Endothelial cell of umbilical vein (primary cell): ENCODE data around the gene HIF1AN. TPM values are rescaled to one million over a fixed set of nuclear protein-coding genes. Genes with fewer than 3 reads are reported as not detected.

Experiments used
- BruUV-seq: library from RNA; stranded (reverse); fragments of 400-500 nt; replicated peaks from 2 replicates; lab custom pipeline; 2021; lab: Mats Ljungman, UMichigan
- CTCF ChIA-PET: fragments of 300-600, 350-600 bp; sonication (Branson Sonifier 250); formaldehyde crosslinking; loops from one replicate; lab custom pipeline; 2021; ENCODE audit warnings: antibody characterized with exemption, inconsistent platforms; lab: Charles Lee
- POLR2A ChIA-PET: fragments of 300-600, 350-600 bp; sonication (Branson Sonifier 250); formaldehyde crosslinking; loops from one replicate; lab custom pipeline; 2021; ENCODE audit warnings: antibody characterized with exemption, inconsistent platforms; lab: Charles Lee
- DNase-seq: peaks from one replicate; pipeline ENCODE4 v3.0.0-alpha.2; 2011; ENCODE audit warnings: low read depth, low spot score
- FAIRE-seq: peaks from 2 replicates; lab custom pipeline; 2011; peaks lifted over from hg19 to GRCh38; lab: Jason Lieb, UNC
- H2AFZ ChIP-seq: 2 replicates; pipeline ENCODE4 v1.6.0; 2012; ENCODE audit warnings: low read depth, low read length, control low read depth, inconsistent platforms
- H3K27ac ChIP-seq: 2 replicates; pipeline ENCODE4 v1.5.1; 2011; ENCODE audit warnings: low read depth, mild to moderate bottlenecking, control low read depth, low read length, moderate library complexity; ENCODE audit not compliant: insufficient read depth
- H3K27me3 ChIP-seq, 2 experiments: 2 replicates each; pipeline versions ENCODE4 v1.6.0 to v1.6.1; 2011; ENCODE audit warnings: low read length in 2 of 2, mixed read lengths in 1 of 2; ENCODE audit not compliant: control insufficient read depth in 2 of 2, insufficient read depth in 2 of 2
- H3K36me3 ChIP-seq, 2 experiments: 2 replicates in 1 of 2; 3 replicates in 1 of 2; pipeline ENCODE4 v1.5.1; 2011; ENCODE audit warnings: low read length in 2 of 2, mild to moderate bottlenecking in 1 of 2, moderate library complexity in 1 of 2; ENCODE audit not compliant: control insufficient read depth in 2 of 2, insufficient read depth in 2 of 2; ENCODE audit errors: extremely low read depth in 1 of 2
- H3K4me1 ChIP-seq: 3 replicates; pipeline ENCODE4 v1.5.1; 2011; ENCODE audit warnings: mild to moderate bottlenecking, low read length; ENCODE audit not compliant: control insufficient read depth, insufficient read depth; ENCODE audit errors: extremely low read depth
- H3K4me2 ChIP-seq: 2 replicates; pipeline ENCODE4 v1.6.1; 2011; ENCODE audit warnings: low read length, control low read depth, mixed read lengths; ENCODE audit not compliant: insufficient read depth
- H3K4me3 ChIP-seq, 3 experiments: fragments of 200-600 bp in 1 of 3; sonication (generic), shearing (Covaris generic) in 1 of 3; replicated peaks in 1 of 3; 2 replicates each; pipeline ENCODE4 v1.5.1; 2011 to 2016; ENCODE audit warnings: control low read depth in 3 of 3, low read length in 3 of 3, mild to moderate bottlenecking in 2 of 3, inconsistent platforms in 1 of 3, low read depth in 1 of 3, moderate library complexity in 1 of 3; ENCODE audit not compliant: insufficient read depth in 1 of 3
- H3K79me2 ChIP-seq: 2 replicates; pipeline ENCODE4 v1.6.0; 2012; ENCODE audit warnings: low read length, inconsistent platforms; ENCODE audit not compliant: control insufficient read depth, insufficient read depth
- H3K9ac ChIP-seq: replicated peaks from 2 replicates; pipeline ENCODE3; 2011; ENCODE audit warnings: low read length, control low read depth; ENCODE audit not compliant: insufficient read depth; ENCODE audit errors: extremely low read depth
- H3K9me1 ChIP-seq: replicated peaks from 3 replicates; pipeline ENCODE4 v1.6.0; 2011; ENCODE audit warnings: mild to moderate bottlenecking, low read length; ENCODE audit not compliant: control insufficient read depth, insufficient read depth; ENCODE audit errors: extremely low read depth
- H3K9me3 ChIP-seq: replicated peaks from 2 replicates; pipeline ENCODE4 v1.5.1; 2012; ENCODE audit warnings: low read length, inconsistent platforms; ENCODE audit not compliant: control insufficient read depth, insufficient read depth
- H4K20me1 ChIP-seq: replicated peaks from 2 replicates; pipeline ENCODE3; 2011; ENCODE audit warnings: mild to moderate bottlenecking, low read length; ENCODE audit not compliant: control insufficient read depth, insufficient read depth; ENCODE audit errors: extremely low read depth
- EZH2 ChIP-seq: IDR thresholded peaks from 2 replicates; pipeline ENCODE4 v1.6.1; 2012; ENCODE audit warnings: borderline replicate concordance, low read depth, mild to moderate bottlenecking, moderate library complexity, low read length, inconsistent platforms; ENCODE audit not compliant: severe bottlenecking
- FOS ChIP-seq: IDR thresholded peaks from 2 replicates; pipeline ENCODE4 v1.6.1; 2011; ENCODE audit warnings: mild to moderate bottlenecking, low read length, moderate library complexity, borderline replicate concordance; ENCODE audit not compliant: insufficient read depth
- GATA2 ChIP-seq: IDR thresholded peaks from 2 replicates; pipeline ENCODE4 v1.7.0; 2011; ENCODE audit warnings: low read depth, mild to moderate bottlenecking, moderate library complexity, mixed read lengths, low read length; ENCODE audit not compliant: insufficient read length, insufficient read depth
- JUN ChIP-seq: IDR thresholded peaks from 2 replicates; pipeline ENCODE4 v1.6.1; 2011; ENCODE audit warnings: borderline replicate concordance, low read depth; ENCODE audit not compliant: insufficient read length, insufficient read depth
- MYC ChIP-seq: IDR thresholded peaks from one replicate; pipeline ENCODE4 v1.6.1; 2011; ENCODE audit warnings: mild to moderate bottlenecking, low read depth, low read length
- POLR2A ChIP-seq: IDR thresholded peaks from 2 replicates; pipeline ENCODE4 v1.6.1; 2012; ENCODE audit warnings: low read depth, mild to moderate bottlenecking, control low read depth, low read length
- POLR2AphosphoS5 ChIP-seq: IDR thresholded peaks from 2 replicates; pipeline ENCODE4 v1.6.1; 2012; ENCODE audit warnings: low read depth, mild to moderate bottlenecking, control low read depth, low read length, moderate library complexity; ENCODE audit not compliant: insufficient read depth
- dilution Hi-C: fragments of 300-500 bp; cut with MboI; formaldehyde crosslinking; loops from one replicate; pipeline ENCODE4 v1.15.0; 2019; ENCODE audit warnings: low sequenced_read_pairs; ENCODE audit not compliant: extremely low pct_ligation_motif_present
- intact Hi-C: fragments of 100-400 bp; cut with micrococcal nuclease; formaldehyde crosslinking; loops from one replicate; pipeline ENCODE4 v1.10.0; 2022
- polyA plus RNA-seq, 4 experiments: library from polyadenylated mRNA; depleted of rRNA in 3 of 4; stranded (reverse) in 3 of 4; unstranded in 1 of 4; fragments of >200 nt; gene quantifications; 2 replicates each; pipeline versions ENCODE4 v1.2.1 to v1.2.3, GENCODE V29; 2011 to 2012; ENCODE audit warnings: missing spikeins in 1 of 4
- total RNA-seq: library from RNA; stranded (reverse); gene quantifications from 2 replicates; pipeline ENCODE4 v1.2.3, GENCODE V29; 2021
- TF ChIP-seq, protein P1 (sequence below): IDR thresholded peaks from 2 replicates; pipeline ENCODE4 v1.6.1; 2011; ENCODE audit not compliant: insufficient read depth, insufficient read length
- TF ChIP-seq, protein P2 (sequence below), 2 donors: IDR thresholded peaks; 1 replicate in 1 of 2; 2 replicates in 1 of 2; pipeline ENCODE4 v1.5.1; 2011; ENCODE audit warnings: low read length in 2 of 2, mild to moderate bottlenecking in 2 of 2, moderate library complexity in 2 of 2, control low read depth in 1 of 2, inconsistent platforms in 1 of 2, low read depth in 1 of 2; ENCODE audit not compliant: insufficient read depth in 1 of 2; ENCODE audit errors: extremely low read depth in 1 of 2

HIF1AN gene
- total and polyA plus RNA-seq, 2 donors (not counting 3 experiments of a cell fraction or from before 2014, with no cell fraction given): 7.3 to 34.0 TPM

DNA sequence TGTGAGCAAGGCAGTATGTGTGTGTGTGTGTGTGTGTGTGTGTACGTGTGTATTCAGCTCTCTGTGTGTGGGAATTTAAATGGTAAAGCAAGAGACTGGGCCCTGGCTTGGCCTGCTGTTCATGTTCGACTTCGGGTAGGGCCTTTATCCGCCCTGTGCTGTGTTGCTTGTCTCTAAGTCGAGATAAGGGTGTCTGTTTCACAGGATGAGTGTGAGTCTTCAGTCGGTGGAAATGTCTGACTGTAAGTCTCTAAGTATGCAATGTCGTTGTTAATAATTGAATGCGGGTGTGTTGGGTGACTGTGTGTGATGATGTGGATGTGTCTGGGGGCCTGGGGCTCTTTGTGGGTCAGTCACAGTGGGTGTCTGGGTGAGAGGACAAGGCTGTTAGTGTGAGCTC is 34.8 kb downstream of the HIF1AN start:
- Histone ChIP-seq H3K4me3 (no peak overlapping the region), H3K9ac (no peak overlapping the region), H3K9me1 (no peaks in the 10 kb centered on the region), H3K4me1 (no peaks in the 10 kb centered on the region), H3K4me2 (no peak overlapping the region), H4K20me1 (no peaks in the 10 kb centered on the region), H3K36me3 (no peaks in the 10 kb centered on the region), H3K27me3 (peaks cover 43 to 46% of the 10 kb centered on the region in 2 experiments), H3K9me3 (no peaks in the 10 kb centered on the region), H3K27ac (no peak overlapping the region), H2AFZ (no peak overlapping the region), H3K79me2 (no peaks in the 10 kb centered on the region)
- no TSS peak for BruUV-seq
- intact Hi-C loops (no loop called here), dilution Hi-C loops (no loop called here)
- no peak for TF ChIP-seq JUN
- TF ChIP-seq POLR2A: no peak
- TF ChIP-seq EZH2: no peak
- TF ChIP-seq, protein P1, sequence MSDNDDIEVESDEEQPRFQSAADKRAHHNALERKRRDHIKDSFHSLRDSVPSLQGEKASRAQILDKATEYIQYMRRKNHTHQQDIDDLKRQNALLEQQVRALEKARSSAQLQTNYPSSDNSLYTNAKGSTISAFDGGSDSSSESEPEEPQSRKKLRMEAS: no peak
- no peak for TF ChIP-seq GATA2
- TF ChIP-seq POLR2AphosphoS5: no peak
- TF ChIP-seq FOS: no peak
- no peak for TF ChIP-seq MYC
- TF ChIP-seq, protein P2, sequence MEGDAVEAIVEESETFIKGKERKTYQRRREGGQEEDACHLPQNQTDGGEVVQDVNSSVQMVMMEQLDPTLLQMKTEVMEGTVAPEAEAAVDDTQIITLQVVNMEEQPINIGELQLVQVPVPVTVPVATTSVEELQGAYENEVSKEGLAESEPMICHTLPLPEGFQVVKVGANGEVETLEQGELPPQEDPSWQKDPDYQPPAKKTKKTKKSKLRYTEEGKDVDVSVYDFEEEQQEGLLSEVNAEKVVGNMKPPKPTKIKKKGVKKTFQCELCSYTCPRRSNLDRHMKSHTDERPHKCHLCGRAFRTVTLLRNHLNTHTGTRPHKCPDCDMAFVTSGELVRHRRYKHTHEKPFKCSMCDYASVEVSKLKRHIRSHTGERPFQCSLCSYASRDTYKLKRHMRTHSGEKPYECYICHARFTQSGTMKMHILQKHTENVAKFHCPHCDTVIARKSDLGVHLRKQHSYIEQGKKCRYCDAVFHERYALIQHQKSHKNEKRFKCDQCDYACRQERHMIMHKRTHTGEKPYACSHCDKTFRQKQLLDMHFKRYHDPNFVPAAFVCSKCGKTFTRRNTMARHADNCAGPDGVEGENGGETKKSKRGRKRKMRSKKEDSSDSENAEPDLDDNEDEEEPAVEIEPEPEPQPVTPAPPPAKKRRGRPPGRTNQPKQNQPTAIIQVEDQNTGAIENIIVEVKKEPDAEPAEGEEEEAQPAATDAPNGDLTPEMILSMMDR (IDR thresholded peaks at IDR 0.05; ENCODE audit: extremely low read depth in 1 of 2, insufficient read depth in 1 of 2, low read depth in 1 of 2, low read length in 2 of 2): no peak
- ChIA-PET CTCF (interaction anchor here (1.3 kb wide), 1 partner anchor 8 kb away, joined by 3 read pairs; no protein-coding TSS in a partner anchor), POLR2A (no interaction called here)
- FAIRE-seq: no peak
- DNase-seq: no peak
